ENCODE measurements around the gene ACP6.

- TF ChIP-seq CTCF (IDR thresholded peaks at IDR 0.05) (no peak), POLR2A (IDR thresholded peaks at IDR 0.05) (no peak)
These were observed 70.8 kb downstream of the ACP6 start for GRCh38 chr1:147599362-147600118.
